Measurements from ENCODE around the gene OCIAD2. TPM values are rescaled to one million over a fixed set of nuclear protein-coding genes. Genes with fewer than 3 reads are reported as not detected.
A peak's percentile ranks its signal among the peaks of the same experiment; 100 is the strongest.

OCIAD2 gene
- total and polyA plus RNA-seq, 2 of the 8 experiments (the other 6 are each of a cell fraction or from before 2014, with no cell fraction given): 105 to 122 TPM

DNA sequence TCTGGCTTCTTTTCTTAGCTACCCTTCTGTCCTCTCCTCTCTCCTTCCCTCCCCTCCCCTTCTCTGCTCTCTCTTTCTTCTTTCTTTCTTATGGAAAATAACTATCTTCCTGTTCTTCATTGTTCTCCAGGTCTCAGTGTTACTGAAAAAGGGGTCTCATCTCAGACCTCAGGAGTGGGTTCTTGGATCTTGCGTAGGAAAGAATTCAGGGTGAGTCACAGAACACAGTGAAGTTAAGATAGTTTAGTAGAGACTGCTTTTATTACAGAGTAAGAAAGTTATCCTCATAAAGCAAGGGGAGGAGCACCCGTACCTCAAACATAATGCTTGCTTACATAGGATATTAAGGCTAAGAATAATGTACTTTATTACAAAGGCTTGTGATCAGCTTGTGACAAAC lies 47.7 kb upstream of the OCIAD2 start:
- no peak overlapping the region for H2BK120ac ChIP-seq (replicated peaks; ENCODE audit: low read depth, low read length)
- TF ChIP-seq POU5F1 (IDR thresholded peaks at IDR 0.05; ENCODE audit: low read depth, low read length): 0 out of 2 replicates have a peak, but pooled peaks have one; percentile 37
- no peak for TF ChIP-seq SP4 (IDR thresholded peaks at IDR 0.05; ENCODE audit: low read length)
- no peak for TF ChIP-seq EZH2 (IDR thresholded peaks at IDR 0.05; ENCODE audit: low read depth, low read length, severe bottlenecking)
- TF ChIP-seq TAF7 (optimal IDR thresholded peaks at IDR 0.05; ENCODE audit: borderline replicate concordance, low read depth, low read length): no peak
- H4K8ac ChIP-seq (ENCODE audit: extremely low read depth, insufficient read depth, low read length): no peak overlapping the region
- H3K4me3 ChIP-seq (ENCODE audit: extremely low read depth in 1 of 4, insufficient read depth in 2 of 4, low read depth in 3 of 4, low read length in 4 of 4): peak overlapping the region in 1 of 4 experiments; percentile 25; a peak in 2 of 8 replicates
- CTCF ChIA-PET (ENCODE audit: partially characterized antibody): interaction anchor here (0.6 to 1.9 kb wide), 3 partner anchors 10 to 20 kb away, joined by 3 to 14 read pairs (median 7); no protein-coding TSS in a partner anchor
- no peaks in the 10 kb centered on the region for H3K79me1 ChIP-seq (ENCODE audit: low read depth, low read length)
- H2BK5ac ChIP-seq (ENCODE audit: low read depth, low read length): 0 out of 2 replicates have a peak overlapping the region, but pooled peaks have one; percentile 35
- no peaks in the 10 kb centered on the region for H3K36me3 ChIP-seq (ENCODE audit: control insufficient read depth in 2 of 4, insufficient read depth in 4 of 4, low read length in 3 of 4)
- H4K5ac ChIP-seq (ENCODE audit: insufficient read length, low read depth, low read length): no peak overlapping the region
- H3K4ac ChIP-seq (replicated peaks; ENCODE audit: insufficient read length, low read depth, low read length): no peak overlapping the region
- H3K4me1 ChIP-seq (replicated peaks in 1 of 4; ENCODE audit: control insufficient read depth in 3 of 4, insufficient read depth in 4 of 4, low read length in 3 of 4): peaks cover 0 to 11% (median 1%) of the 10 kb centered on the region in 4 experiments; a peak in 3 of 7 replicates
- DNase-seq (ENCODE audit: low read depth in 1 of 2, low spot score in 2 of 2): no peak
- FAIRE-seq: peak; percentile 13
- no peaks in the 10 kb centered on the region for H4K20me1 ChIP-seq (replicated peaks in 1 of 2; ENCODE audit: control insufficient read depth in 1 of 2, insufficient read depth in 2 of 2, low read length in 2 of 2)
- H3K4me2 ChIP-seq (ENCODE audit: insufficient read depth in 1 of 2, low read depth in 2 of 2, low read length in 2 of 2): peak overlapping the region; percentile 54 to 65; a peak in 3 of 4 replicates
- no peak overlapping the region for H2AK5ac ChIP-seq (ENCODE audit: low read depth, low read length)
- no peak overlapping the region for H3K18ac ChIP-seq (ENCODE audit: extremely low read depth, low read length)
- H2AFZ ChIP-seq (ENCODE audit: low read length): no peak overlapping the region
- no peak overlapping the region for H3K27ac ChIP-seq (ENCODE audit: low read depth, low read length)
- no peak overlapping the region for H2BK15ac ChIP-seq (ENCODE audit: low read length)
- H3K27me3 ChIP-seq (replicated peaks in 1 of 4; ENCODE audit: control insufficient read depth in 3 of 4, extremely low read depth in 1 of 4, insufficient read depth in 3 of 4, low read length in 3 of 4): no peaks in the 10 kb centered on the region
- no peaks in the 10 kb centered on the region for H3K79me2 ChIP-seq (ENCODE audit: control insufficient read depth in 1 of 2, insufficient read depth in 2 of 2, low read length in 2 of 2)
- no peaks in the 10 kb centered on the region for H3K23me2 ChIP-seq (ENCODE audit: low read depth, low read length)
- POLR2A ChIA-PET (ENCODE audit: partially characterized antibody): interaction anchor here (0.7 to 1.2 kb wide), 4 partner anchors 9 to 56 kb away, joined by 3 to 5 read pairs (median 4); no protein-coding TSS in a partner anchor
- no peak overlapping the region for H4K91ac ChIP-seq (replicated peaks; ENCODE audit: insufficient read length, low read length)
- H3K56ac ChIP-seq (replicated peaks; ENCODE audit: insufficient read length, low read depth, low read length): no peak overlapping the region
- H2BK20ac ChIP-seq (ENCODE audit: low read length): no peak overlapping the region
- WGBS, 2 experiments (ENCODE audit: extremely low coverage in 1 of 2, insufficient coverage in 1 of 2, insufficient read length in 1 of 2, insufficient replicate concordance in 2 of 2, low coverage in 1 of 2, low lambda C conversion rate in 2 of 2, missing lambda C conversion rate in 1 of 2): 22% methylated on average over 2 of the region's 2 CpGs; no CpG with 5 or more reads in 1 of the 2 experiments
- H3K23ac ChIP-seq (ENCODE audit: insufficient read length): no peak overlapping the region
- no peak overlapping the region for H3K14ac ChIP-seq (ENCODE audit: insufficient read length)
- peaks cover 0 to 4% of the 10 kb centered on the region in 2 experiments; a peak in 1 of 4 replicates for H3K9me3 ChIP-seq (ENCODE audit: insufficient read depth in 2 of 2, low read depth in 1 of 2, low read length in 1 of 2)
- H2BK12ac ChIP-seq (ENCODE audit: low read depth, low read length): no peak overlapping the region
- H3K9ac ChIP-seq (replicated peaks in 1 of 4; ENCODE audit: extremely low read depth in 1 of 4, low read depth in 3 of 4, low read length in 3 of 4): no peak overlapping the region
